Peyer's patch (tissue), 4 donors: ENCODE measurements around the gene FAM107B.

Source experiments
- POLR2A ChIP-seq, 2 donors: fragments of 450-650 bp; IDR thresholded peaks; one replicate each; pipeline ENCODE4 v1.5.1; 2017; ENCODE audit warnings: antibody characterized with exemption in 2 of 2, mild to moderate bottlenecking in 2 of 2, moderate library complexity in 2 of 2
- TF ChIP-seq, protein P1 (sequence below), 6 experiments: fragments of 450-650 bp in 4 of 6; fragments of 200-600 bp in 2 of 6; sonication (generic) in 1 of 6; IDR thresholded peaks; one replicate each; pipeline ENCODE4 v1.5.1; 2017 to 2019; ENCODE audit warnings: antibody characterized with exemption in 6 of 6, mild to moderate bottlenecking in 3 of 6, moderate library complexity in 1 of 6

DNA sequence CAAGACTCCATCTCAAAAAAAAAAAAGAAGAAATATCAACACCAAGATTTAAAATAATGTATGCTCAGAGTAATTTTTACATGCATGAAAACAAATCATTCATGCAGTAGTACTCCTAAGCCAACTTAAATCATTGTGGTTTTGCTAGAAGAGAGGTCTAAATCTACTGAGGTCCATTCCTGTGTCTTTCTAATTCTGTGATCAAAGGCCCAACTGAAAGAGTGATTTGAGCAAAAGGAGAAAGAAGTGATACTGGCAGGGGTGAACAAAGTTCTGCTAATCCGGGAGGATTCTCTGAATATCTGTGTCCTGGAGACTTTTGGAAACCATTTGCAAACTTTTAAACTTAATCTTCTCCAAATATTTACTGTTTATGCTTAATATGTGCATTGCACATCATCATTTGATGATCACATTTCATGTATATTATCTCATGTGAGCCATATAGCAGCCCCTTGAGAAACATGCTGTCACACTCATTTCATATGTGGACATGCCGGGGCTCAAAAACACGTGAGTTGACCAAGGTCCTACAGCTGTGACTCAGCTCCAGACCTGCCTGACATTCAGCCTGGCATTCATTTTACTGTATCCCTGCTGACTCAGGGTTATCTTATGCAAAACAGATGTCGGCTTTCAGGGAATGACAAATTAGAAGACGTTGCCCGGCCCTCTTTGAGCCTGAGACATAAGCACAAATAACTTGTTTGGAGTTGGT lies 76.4 kb downstream of the FAM107B start:
- TF ChIP-seq POLR2A (IDR thresholded peaks at IDR 0.05) = no peak
- TF ChIP-seq, protein P1, sequence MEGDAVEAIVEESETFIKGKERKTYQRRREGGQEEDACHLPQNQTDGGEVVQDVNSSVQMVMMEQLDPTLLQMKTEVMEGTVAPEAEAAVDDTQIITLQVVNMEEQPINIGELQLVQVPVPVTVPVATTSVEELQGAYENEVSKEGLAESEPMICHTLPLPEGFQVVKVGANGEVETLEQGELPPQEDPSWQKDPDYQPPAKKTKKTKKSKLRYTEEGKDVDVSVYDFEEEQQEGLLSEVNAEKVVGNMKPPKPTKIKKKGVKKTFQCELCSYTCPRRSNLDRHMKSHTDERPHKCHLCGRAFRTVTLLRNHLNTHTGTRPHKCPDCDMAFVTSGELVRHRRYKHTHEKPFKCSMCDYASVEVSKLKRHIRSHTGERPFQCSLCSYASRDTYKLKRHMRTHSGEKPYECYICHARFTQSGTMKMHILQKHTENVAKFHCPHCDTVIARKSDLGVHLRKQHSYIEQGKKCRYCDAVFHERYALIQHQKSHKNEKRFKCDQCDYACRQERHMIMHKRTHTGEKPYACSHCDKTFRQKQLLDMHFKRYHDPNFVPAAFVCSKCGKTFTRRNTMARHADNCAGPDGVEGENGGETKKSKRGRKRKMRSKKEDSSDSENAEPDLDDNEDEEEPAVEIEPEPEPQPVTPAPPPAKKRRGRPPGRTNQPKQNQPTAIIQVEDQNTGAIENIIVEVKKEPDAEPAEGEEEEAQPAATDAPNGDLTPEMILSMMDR (IDR thresholded peaks at IDR 0.05) = no peak
